ENCODE measurements around the gene CACNA1G.

Gene CACNA1G

GRCh38 chr17:50651661-50652060 is 91.1 kb downstream of the CACNA1G start:
- no peak overlapping the region for H3K27ac ChIP-seq
- DNase-seq = no peak
- no peaks in the 10 kb centered on the region for H3K27me3 ChIP-seq (ENCODE audit: insufficient read depth, low read depth, severe bottlenecking)
- H3K4me3 ChIP-seq (ENCODE audit: low read depth, low read length) = no peak overlapping the region
- no peaks in the 10 kb centered on the region for H3K36me3 ChIP-seq
- TF ChIP-seq CTCF (IDR thresholded peaks at IDR 0.05; ENCODE audit: low read depth, low read length) = no peak
- peaks cover 11% of the 10 kb centered on the region for H3K9me3 ChIP-seq (ENCODE audit: severe bottlenecking)

- no peaks in the 10 kb centered on the region for H3K36me3 ChIP-seq
- no peak for TF ChIP-seq CTCF (IDR thresholded peaks at IDR 0.05; ENCODE audit: low read depth, low read length)
- no peaks in the 10 kb centered on the region for H3K27me3 ChIP-seq (ENCODE audit: insufficient read depth, low read depth, severe bottlenecking)
- DNase-seq = no peak
- no peak overlapping the region for H3K27ac ChIP-seq
- H3K4me3 ChIP-seq (ENCODE audit: low read depth, low read length) = no peak overlapping the region
- H3K9me3 ChIP-seq (ENCODE audit: severe bottlenecking) = peaks cover 6% of the 10 kb centered on the region
These were observed 93.2 kb downstream of the CACNA1G start for GRCh38 chr17:50653738-50654137.

GRCh38 chr17:50656509-50656908 is 96.0 kb downstream of the CACNA1G start:
- Histone ChIP-seq H3K27me3 (ENCODE audit: insufficient read depth, low read depth, severe bottlenecking) (no peaks in the 10 kb centered on the region), H3K9me3 (ENCODE audit: severe bottlenecking) (peaks cover 6% of the 10 kb centered on the region), H3K27ac (no peak overlapping the region), H3K4me3 (ENCODE audit: low read depth, low read length) (no peak overlapping the region), H3K36me3 (no peaks in the 10 kb centered on the region)
- no peak for TF ChIP-seq CTCF (IDR thresholded peaks at IDR 0.05; ENCODE audit: low read depth, low read length)
- DNase-seq = no peak

GRCh38 chr17:50657054-50657453 is 96.5 kb downstream of the CACNA1G start:
- no peak for DNase-seq
- H3K27ac ChIP-seq = no peak overlapping the region
- no peak overlapping the region for H3K4me3 ChIP-seq (ENCODE audit: low read depth, low read length)
- no peaks in the 10 kb centered on the region for H3K27me3 ChIP-seq (ENCODE audit: insufficient read depth, low read depth, severe bottlenecking)
- no peaks in the 10 kb centered on the region for H3K36me3 ChIP-seq
- no peak for TF ChIP-seq CTCF (IDR thresholded peaks at IDR 0.05; ENCODE audit: low read depth, low read length)
- peaks cover 6% of the 10 kb centered on the region for H3K9me3 ChIP-seq (ENCODE audit: severe bottlenecking)

- Histone ChIP-seq H3K36me3 (no peaks in the 10 kb centered on the region), H3K27me3 (ENCODE audit: insufficient read depth, low read depth, severe bottlenecking) (no peaks in the 10 kb centered on the region), H3K4me3 (ENCODE audit: low read depth, low read length) (no peak overlapping the region), H3K27ac (no peak overlapping the region), H3K9me3 (ENCODE audit: severe bottlenecking) (peaks cover 3% of the 10 kb centered on the region)
- no peak for DNase-seq
- TF ChIP-seq CTCF (IDR thresholded peaks at IDR 0.05; ENCODE audit: low read depth, low read length) = no peak
These were observed 97.1 kb downstream of the CACNA1G start for GRCh38 chr17:50657627-50658026.

GRCh38 chr17:50658616-50659015 is 98.1 kb downstream of the CACNA1G start:
- Histone ChIP-seq H3K27ac (no peak overlapping the region; the same call in 1 of the 2 replicates), H3K27me3 (ENCODE audit: insufficient read depth, low read depth, severe bottlenecking) (no peaks in the 10 kb centered on the region), H3K4me3 (ENCODE audit: low read depth, low read length) (no peak overlapping the region), H3K36me3 (no peaks in the 10 kb centered on the region), H3K9me3 (ENCODE audit: severe bottlenecking) (no peaks in the 10 kb centered on the region)
- no peak for DNase-seq
- TF ChIP-seq CTCF (IDR thresholded peaks at IDR 0.05; ENCODE audit: low read depth, low read length) = no peak
